ENCODE measurements around the gene KLHL2.
"Not testable (repeated sequence)": the region's sequence is repeated elsewhere in the genome, so short reads cannot be mapped to it uniquely, and the experiment has no call there.

KLHL2 gene

GRCh38 chr4:165207431-165208220, at the start of gene KLHL2:
Gene KLHL2, plus strand, starts transcription at chr4:165207561. Its CDS starts 316 bp downstream, at chr4:165207877.
- DNase-seq = peak; percentile 4 to 18

GRCh38 chr4:165158762-165159161, 48.6 kb upstream of the KLHL2 start:
- no peak for DNase-seq

GRCh38 chr4:165164257-165164656, 43.1 kb upstream of the KLHL2 start:
- no peak for DNase-seq

- not testable (repeated sequence) for DNase-seq
Measured at GRCh38 chr4:165166872-165167271, 40.5 kb upstream of the KLHL2 start.

GRCh38 chr4:165167650-165168049, 39.7 kb upstream of the KLHL2 start:
- DNase-seq = no peak

- DNase-seq = no peak
Measured at GRCh38 chr4:165170819-165171218, 36.5 kb upstream of the KLHL2 start.

- DNase-seq = not testable (repeated sequence)
Measured at GRCh38 chr4:165175470-165175869, 31.9 kb upstream of the KLHL2 start.

GRCh38 chr4:165175879-165176278, 31.5 kb upstream of the KLHL2 start:
- no peak for DNase-seq

GRCh38 chr4:165177725-165178666, 29.4 kb upstream of the KLHL2 start:
- no peak for DNase-seq

- no peak for DNase-seq
Measured at GRCh38 chr4:165184220-165184619, 23.1 kb upstream of the KLHL2 start.

GRCh38 chr4:165184998-165185397, 22.4 kb upstream of the KLHL2 start:
- not testable (repeated sequence) for DNase-seq

- DNase-seq = no peak
Measured at GRCh38 chr4:165185448-165185847, 21.9 kb upstream of the KLHL2 start.

- no peak for DNase-seq
Measured at GRCh38 chr4:165190591-165191347, 16.6 kb upstream of the KLHL2 start.

- DNase-seq = no peak
Measured at GRCh38 chr4:165191348-165191656, 16.1 kb upstream of the KLHL2 start.

GRCh38 chr4:165191814-165192499, 15.4 kb upstream of the KLHL2 start:
- DNase-seq = no peak

- DNase-seq = no peak
Measured at GRCh38 chr4:165192500-165192898, 14.9 kb upstream of the KLHL2 start.

- DNase-seq = no peak
Measured at GRCh38 chr4:165192956-165193355, 14.4 kb upstream of the KLHL2 start.

- no peak for DNase-seq
Measured at GRCh38 chr4:165194368-165194767, 13.0 kb upstream of the KLHL2 start.

GRCh38 chr4:165198329-165198728, 9.0 kb upstream of the KLHL2 start:
- no peak for DNase-seq

- no peak for DNase-seq
Measured at GRCh38 chr4:165199286-165199685, 8.1 kb upstream of the KLHL2 start.

GRCh38 chr4:165199722-165200121, 7.6 kb upstream of the KLHL2 start:
- no peak for DNase-seq

GRCh38 chr4:165201806-165202205, 5.6 kb upstream of the KLHL2 start:
- no peak for DNase-seq

Data from NCI-H187 (cell line).